ACC112 (cell line): Measurements from ENCODE around the gene BRINP2.

Source experiments
- H2AFZ ChIP-seq: fragments of 200-600 bp; sonication (generic); one replicate; pipeline ENCODE4 v1.6.0; 2017; ENCODE audit warnings: antibody characterized with exemption, low read length; ENCODE audit not compliant: unreplicated experiment
- H3K27ac ChIP-seq: fragments of 200-600 bp; sonication (generic); 2 replicates; pipeline ENCODE4 v1.5.1; 2014; ENCODE audit warnings: low read depth, mild to moderate bottlenecking, antibody characterized with exemption, low read length, moderate library complexity
- H3K27me3 ChIP-seq: fragments of 200-600 bp; sonication (generic); 2 replicates; pipeline ENCODE4 v1.6.1; 2014; ENCODE audit warnings: mild to moderate bottlenecking, antibody characterized with exemption, low read length, moderate library complexity, mixed read lengths; ENCODE audit not compliant: insufficient read depth
- H3K36me3 ChIP-seq: fragments of 200-600 bp; sonication (generic); 2 replicates; pipeline ENCODE4 v1.6.1; 2016; ENCODE audit warnings: mild to moderate bottlenecking, antibody characterized with exemption, low read length, moderate library complexity, mixed read lengths; ENCODE audit not compliant: insufficient read depth
- H3K4me1 ChIP-seq: fragments of 200-600 bp; sonication (generic); one replicate; pipeline ENCODE4 v1.6.1; 2016; ENCODE audit warnings: low read length, mixed read lengths; ENCODE audit not compliant: insufficient read depth, unreplicated experiment, control insufficient read depth
- H3K4me3 ChIP-seq: fragments of 200-600 bp; sonication (generic); 2 replicates; pipeline ENCODE4 v1.5.1; 2014; ENCODE audit warnings: mild to moderate bottlenecking, low read depth, low read length
- H3K79me2 ChIP-seq: fragments of 200-600 bp; sonication (generic); one replicate; pipeline ENCODE4 v1.6.0; 2016; ENCODE audit warnings: low read length; ENCODE audit not compliant: control insufficient read depth, unreplicated experiment, insufficient read depth

The BRINP2 gene

GRCh38 chr1:177190308-177190970 lies 19.7 kb downstream of the BRINP2 start:
- no peaks in the 10 kb centered on the region for H3K36me3 ChIP-seq
- H3K27me3 ChIP-seq = peaks cover 26% of the 10 kb centered on the region
- H3K4me3 ChIP-seq = no peak overlapping the region
- no peaks in the 10 kb centered on the region for H3K4me1 ChIP-seq
- H3K27ac ChIP-seq = no peak overlapping the region
- no peak overlapping the region for H2AFZ ChIP-seq
- H3K79me2 ChIP-seq = no peaks in the 10 kb centered on the region

GRCh38 chr1:177198243-177198642 lies 27.5 kb downstream of the BRINP2 start:
- Histone ChIP-seq H3K4me3 (no peak overlapping the region), H2AFZ (no peak overlapping the region), H3K27ac (no peak overlapping the region), H3K36me3 (no peaks in the 10 kb centered on the region), H3K79me2 (no peaks in the 10 kb centered on the region), H3K27me3 (peaks cover 10% of the 10 kb centered on the region; the same call in 1 of the 2 replicates), H3K4me1 (no peaks in the 10 kb centered on the region)

- Histone ChIP-seq H2AFZ (no peak overlapping the region), H3K27ac (no peak overlapping the region), H3K4me3 (no peak overlapping the region), H3K36me3 (no peaks in the 10 kb centered on the region), H3K79me2 (no peaks in the 10 kb centered on the region), H3K27me3 (peaks cover 7% of the 10 kb centered on the region; the same call in 1 of the 2 replicates), H3K4me1 (no peaks in the 10 kb centered on the region)
Observed at GRCh38 chr1:177200290-177200689, 29.5 kb downstream of the BRINP2 start.

- Histone ChIP-seq H3K27ac (no peak overlapping the region), H3K4me3 (no peak overlapping the region)
Observed at GRCh38 chr1:177206831-177207355, 36.1 kb downstream of the BRINP2 start.

GRCh38 chr1:177208920-177209319 lies 38.2 kb downstream of the BRINP2 start:
- H3K4me3 ChIP-seq = no peak overlapping the region
- H3K36me3 ChIP-seq = no peaks in the 10 kb centered on the region
- H3K27ac ChIP-seq = no peak overlapping the region
- no peaks in the 10 kb centered on the region for H3K4me1 ChIP-seq
- H3K79me2 ChIP-seq = no peaks in the 10 kb centered on the region
- H3K27me3 ChIP-seq = no peaks in the 10 kb centered on the region
- no peak overlapping the region for H2AFZ ChIP-seq

More at GRCh38 chr1:177206831-177207355, 36.1 kb downstream of the BRINP2 start:
- Histone ChIP-seq H3K27me3 (no peaks in the 10 kb centered on the region), H3K36me3 (no peaks in the 10 kb centered on the region), H2AFZ (no peak overlapping the region), H3K4me1 (no peaks in the 10 kb centered on the region), H3K79me2 (no peaks in the 10 kb centered on the region)

GRCh38 chr1:177209357-177209756 lies 38.6 kb downstream of the BRINP2 start:
- Histone ChIP-seq H3K27me3 (no peaks in the 10 kb centered on the region), H3K4me1 (no peaks in the 10 kb centered on the region), H3K4me3 (no peak overlapping the region), H3K27ac (no peak overlapping the region), H3K36me3 (no peaks in the 10 kb centered on the region), H2AFZ (no peak overlapping the region), H3K79me2 (no peaks in the 10 kb centered on the region)

GRCh38 chr1:177210071-177210470 lies 39.3 kb downstream of the BRINP2 start:
- Histone ChIP-seq H2AFZ (peak overlapping the region; percentile 2), H3K36me3 (no peaks in the 10 kb centered on the region), H3K4me3 (no peak overlapping the region), H3K27me3 (no peaks in the 10 kb centered on the region), H3K27ac (no peak overlapping the region; the same call in 1 of the 2 replicates), H3K79me2 (no peaks in the 10 kb centered on the region), H3K4me1 (no peaks in the 10 kb centered on the region)

GRCh38 chr1:177211231-177211630 lies 40.5 kb downstream of the BRINP2 start:
- Histone ChIP-seq H3K27me3 (no peaks in the 10 kb centered on the region), H2AFZ (no peak overlapping the region), H3K79me2 (no peaks in the 10 kb centered on the region), H3K4me1 (no peaks in the 10 kb centered on the region), H3K4me3 (no peak overlapping the region), H3K36me3 (no peaks in the 10 kb centered on the region), H3K27ac (no peak overlapping the region)

- H3K4me1 ChIP-seq = no peaks in the 10 kb centered on the region
- H2AFZ ChIP-seq = no peak overlapping the region
- H3K4me3 ChIP-seq = no peak overlapping the region
- H3K36me3 ChIP-seq = no peaks in the 10 kb centered on the region
- H3K27ac ChIP-seq = no peak overlapping the region
- no peaks in the 10 kb centered on the region for H3K27me3 ChIP-seq
- H3K79me2 ChIP-seq = no peaks in the 10 kb centered on the region
Observed at GRCh38 chr1:177216587-177217202, 45.9 kb downstream of the BRINP2 start.

GRCh38 chr1:177219554-177220458 lies 49.0 kb downstream of the BRINP2 start:
- Histone ChIP-seq H3K27me3 (no peaks in the 10 kb centered on the region), H2AFZ (no peak overlapping the region), H3K36me3 (no peaks in the 10 kb centered on the region), H3K79me2 (no peaks in the 10 kb centered on the region), H3K27ac (no peak overlapping the region), H3K4me1 (no peaks in the 10 kb centered on the region), H3K4me3 (no peak overlapping the region)
